Activated CD4-positive, alpha-beta T cell treated with anti-CD3 and anti-CD28 coated beads for 4 hours (primary cell): ENCODE results near the gene C6orf89.
A peak's percentile ranks its signal among the peaks of the same experiment; 100 is the strongest.
"Not testable (repeated sequence)": the region's sequence is repeated elsewhere in the genome, so short reads cannot be mapped to it uniquely, and the experiment has no call there.

ENCODE experiments used
- DNase-seq, 2 donors: peaks; one replicate each; pipeline ENCODE4 v3.0.0-alpha.2; 2020

The C6orf89 gene

GRCh38 chr6:36925809-36926208 is 40.1 kb downstream of the C6orf89 start:
- DNase-seq: no peak

GRCh38 chr6:36926708-36927513 is 41.2 kb downstream of the C6orf89 start:
- no peak for DNase-seq

GRCh38 chr6:36927691-36928546 is 42.2 kb downstream of the C6orf89 start:
- DNase-seq: no peak

- no peak for DNase-seq
Observed at GRCh38 chr6:36928547-36928918, 42.8 kb downstream of the C6orf89 start.

- DNase-seq: no peak
Observed at GRCh38 chr6:36929152-36929551, 43.4 kb downstream of the C6orf89 start.

GRCh38 chr6:36929607-36930006 is 43.9 kb downstream of the C6orf89 start:
- DNase-seq: no peak

GRCh38 chr6:36930483-36930882 is 44.7 kb downstream of the C6orf89 start:
- DNase-seq: no peak

- DNase-seq: no peak
Observed at GRCh38 chr6:36933102-36933501, 47.4 kb downstream of the C6orf89 start.

DNA sequence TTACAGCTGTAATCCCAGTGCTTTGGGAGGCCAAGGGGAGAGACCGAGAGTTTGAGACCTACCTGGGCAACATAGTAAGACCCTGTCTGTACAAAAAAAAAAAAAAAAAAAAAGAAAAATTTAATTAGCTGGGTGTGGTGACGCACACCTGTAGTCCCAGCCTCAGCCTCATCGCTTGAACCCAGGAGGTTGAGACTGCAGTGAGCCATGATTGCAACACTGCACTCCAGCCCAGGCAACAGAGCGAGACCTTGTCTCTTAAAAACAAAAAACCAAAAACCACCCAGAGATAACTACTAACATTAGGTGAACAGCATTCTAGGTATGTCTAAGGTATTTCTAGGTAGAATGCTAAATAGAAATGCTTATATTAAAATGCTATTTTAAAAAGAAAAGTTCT is 47.8 kb downstream of the C6orf89 start:
- DNase-seq: no peak

- DNase-seq: no peak
Observed at GRCh38 chr6:36934901-36935300, 49.1 kb downstream of the C6orf89 start.

DNA sequence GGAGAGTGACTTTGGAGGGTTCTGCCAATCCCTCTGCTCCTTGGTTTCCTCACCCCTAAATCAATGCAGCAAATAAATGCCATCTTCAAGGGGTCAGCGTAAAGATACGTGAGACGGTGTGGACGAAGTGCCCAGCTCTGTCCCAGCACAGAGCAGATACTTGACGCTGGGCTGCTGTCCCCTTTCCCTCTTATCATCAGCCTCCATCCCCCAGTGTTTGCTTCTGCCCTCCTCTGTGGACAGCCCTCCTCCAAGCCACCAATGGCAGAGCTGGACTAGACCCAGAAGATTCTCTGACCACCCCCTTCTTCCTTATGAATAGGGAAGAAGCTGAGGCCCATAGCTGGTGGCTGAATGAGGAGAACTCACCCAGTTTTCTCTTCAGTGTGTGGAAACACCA is 51.1 kb downstream of the C6orf89 start:
- no peak for DNase-seq

DNA sequence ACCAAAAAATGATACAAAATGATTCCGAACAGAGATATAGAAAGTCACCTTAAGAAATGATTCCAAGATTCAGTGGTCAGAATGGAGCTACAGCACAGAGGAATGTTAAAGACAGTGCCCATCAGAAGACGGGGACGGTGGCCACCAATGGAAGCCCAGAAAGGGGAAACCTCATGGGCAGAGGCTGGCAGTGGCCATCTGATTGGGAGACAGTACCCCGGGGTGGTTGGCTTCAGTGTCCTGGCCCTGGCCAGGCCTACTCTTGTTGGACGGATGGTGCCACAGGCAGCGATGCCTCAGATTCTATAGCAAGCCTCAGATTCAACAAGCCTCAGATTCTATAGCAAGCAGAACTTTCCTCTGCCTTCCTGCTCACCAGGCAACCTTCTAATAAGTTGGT is 52.1 kb downstream of the C6orf89 start:
- DNase-seq: no peak

DNA sequence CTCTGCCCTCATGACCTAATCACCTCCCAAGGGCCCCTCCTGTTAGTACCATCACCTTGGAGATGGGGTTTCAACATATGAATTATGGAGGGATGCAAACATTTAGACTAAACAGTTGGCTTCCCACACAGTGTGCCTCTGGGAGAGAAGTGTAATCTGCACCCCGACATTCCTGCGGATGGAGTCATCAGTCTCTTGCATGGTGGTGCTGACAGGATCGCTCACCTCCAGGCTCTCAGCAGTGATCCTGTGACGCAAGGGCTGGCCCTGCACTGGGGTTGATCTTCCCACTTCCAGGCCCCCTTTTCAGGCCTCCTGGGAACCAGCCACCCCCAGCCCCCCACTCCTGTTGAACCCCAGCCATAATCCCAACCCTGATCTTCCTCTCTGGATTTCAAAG is 52.8 kb downstream of the C6orf89 start:
- no peak for DNase-seq

- not testable (repeated sequence) for DNase-seq
Observed at GRCh38 chr6:36939005-36939404, 53.3 kb downstream of the C6orf89 start.

DNA sequence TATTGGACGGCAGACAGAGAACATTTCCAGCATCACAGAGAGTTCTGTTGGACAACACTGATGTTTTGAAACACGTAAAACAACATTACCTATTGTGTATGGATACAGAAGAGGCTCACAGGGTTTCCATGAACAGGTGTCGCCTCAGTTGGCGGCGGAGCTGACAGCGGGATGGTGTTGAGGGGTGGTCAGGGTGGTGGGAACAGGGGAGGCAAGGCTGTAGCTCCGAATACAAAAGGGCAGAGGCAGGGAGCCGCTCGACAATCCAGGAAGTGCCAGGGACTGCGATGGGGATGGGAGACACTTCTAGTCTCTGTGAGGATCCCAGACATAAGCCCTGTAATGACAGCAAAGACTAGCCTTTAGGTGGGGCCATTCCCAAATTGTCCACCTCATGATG is 54.3 kb downstream of the C6orf89 start:
- DNase-seq: no peak

DNA sequence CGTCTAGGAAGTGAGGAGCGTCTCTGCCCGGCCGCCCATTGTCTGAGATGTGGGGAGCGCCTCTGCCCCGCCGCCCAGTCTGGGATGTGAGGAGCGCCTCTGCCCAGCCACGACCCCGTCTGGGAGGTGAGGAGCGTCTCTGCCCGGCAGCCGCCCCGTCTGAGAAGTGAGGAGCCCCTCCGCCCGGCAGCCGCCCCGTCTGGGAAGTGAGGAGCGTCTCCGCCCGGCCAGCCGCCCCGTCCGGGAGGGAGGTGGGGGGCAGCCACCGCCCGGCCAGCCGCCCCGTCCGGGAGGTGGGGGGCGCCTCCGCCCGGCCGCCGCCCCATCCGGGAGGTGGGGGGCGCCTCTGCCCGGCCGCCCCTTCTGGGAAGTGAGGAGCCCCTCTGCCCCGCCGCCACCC is 55.8 kb downstream of the C6orf89 start:
- not testable (repeated sequence) for DNase-seq

- not testable (repeated sequence) for DNase-seq
Observed at GRCh38 chr6:36942329-36942728, 56.6 kb downstream of the C6orf89 start.

- no peak for DNase-seq
Observed at GRCh38 chr6:36944650-36945049, 58.9 kb downstream of the C6orf89 start.

DNA sequence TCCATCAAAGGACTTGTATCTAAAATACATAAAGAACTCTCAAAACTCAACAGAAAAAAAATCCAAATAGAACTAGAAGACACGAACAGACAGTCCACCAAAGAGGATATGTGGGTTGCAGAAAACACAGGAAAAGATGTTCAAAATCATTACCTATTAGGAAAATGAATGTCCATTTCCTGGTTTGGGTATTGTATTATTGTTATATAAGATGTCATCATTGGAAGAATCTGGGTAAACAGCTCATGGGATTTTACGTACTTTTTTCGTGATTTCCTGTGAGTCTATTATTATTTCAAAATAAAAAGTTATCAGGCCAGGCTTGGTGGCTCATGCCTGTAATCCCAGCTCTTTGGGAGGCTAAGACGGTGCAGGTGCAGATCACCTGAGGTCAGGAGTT is 59.5 kb downstream of the C6orf89 start:
- no peak for DNase-seq

DNA sequence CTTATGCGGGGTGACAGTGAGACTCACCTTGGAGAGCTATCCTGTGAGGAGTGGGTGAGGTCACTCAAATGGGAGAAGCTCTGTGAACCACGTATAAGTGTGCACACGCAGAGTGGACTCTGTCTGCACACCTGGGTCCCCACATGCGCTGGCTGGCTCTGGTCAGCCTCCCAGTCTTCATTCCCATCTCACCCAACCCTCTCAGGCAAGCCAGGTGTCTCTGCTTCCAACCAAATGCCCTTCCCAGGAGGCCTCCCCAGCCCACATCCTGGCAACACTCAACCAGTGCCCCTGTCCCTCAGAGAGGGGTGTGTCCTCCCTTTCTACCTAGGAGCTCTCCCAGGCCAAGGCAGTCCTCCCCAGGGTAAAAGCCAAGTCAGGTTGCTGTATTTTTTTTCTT is 60.8 kb downstream of the C6orf89 start:
- no peak for DNase-seq

DNA sequence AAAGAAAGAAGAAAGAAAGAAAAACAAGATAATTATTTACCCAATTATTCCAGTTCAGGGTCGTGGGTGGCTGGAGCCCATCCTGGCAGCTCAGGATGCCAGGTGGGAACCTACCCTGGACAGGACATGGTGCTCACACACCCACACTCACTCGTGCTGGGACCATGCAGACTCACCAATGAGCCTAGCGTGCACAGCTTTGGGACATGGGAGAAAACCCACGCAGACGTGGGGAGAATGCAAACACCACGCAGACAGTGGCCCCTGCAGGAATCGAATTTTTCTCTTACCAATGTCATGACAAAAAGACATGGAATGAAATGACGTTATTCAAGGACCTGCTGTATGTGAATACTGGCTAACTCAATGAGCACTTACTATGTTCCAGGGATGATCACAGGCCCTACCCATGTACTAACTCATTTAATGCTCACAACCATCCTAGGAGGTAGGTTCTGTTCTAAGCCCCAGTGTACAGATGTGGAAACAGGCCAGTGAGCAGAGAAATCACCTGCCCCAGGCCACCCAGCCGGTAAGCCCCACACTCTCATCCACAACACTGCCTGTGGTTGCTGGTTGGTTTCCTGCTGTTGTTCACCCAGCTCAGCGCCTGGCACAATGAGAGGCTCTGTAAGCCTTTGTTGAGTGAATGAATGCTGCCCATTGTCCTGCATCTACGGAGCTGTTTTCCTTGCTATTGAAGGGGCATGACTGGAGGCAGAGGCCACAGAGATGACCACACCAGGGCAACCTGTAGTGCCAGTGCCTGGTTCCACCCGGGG is 62.0 kb downstream of the C6orf89 start:
- DNase-seq: peak; percentile 24 to 26

- DNase-seq: not testable (repeated sequence)
Observed at GRCh38 chr6:36949076-36949475, 63.3 kb downstream of the C6orf89 start.

- no peak for DNase-seq
Observed at GRCh38 chr6:36949636-36950035, 63.9 kb downstream of the C6orf89 start.

DNA sequence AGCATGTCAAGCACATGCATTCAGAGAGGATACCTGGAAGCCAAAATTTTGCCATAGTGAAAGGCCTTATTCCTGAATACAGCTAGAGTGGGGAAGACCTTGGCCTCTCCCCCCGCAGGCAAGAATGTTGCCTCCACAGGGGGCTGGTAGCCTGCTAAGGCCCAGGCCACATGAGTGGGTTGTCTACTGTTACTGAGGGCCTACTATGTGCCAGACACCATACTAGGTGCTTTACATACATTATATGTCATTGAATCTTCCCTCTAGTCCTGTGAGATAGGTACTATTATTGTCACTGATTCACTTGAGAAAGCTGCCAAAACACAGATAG is 68.1 kb downstream of the C6orf89 start:
- DNase-seq: no peak
